IPS DF 19.7 (cell line): ENCODE data around the gene RMND1.

Experiments
- DNase-seq: peaks from one replicate; pipeline ENCODE4 v3.0.0-alpha.2; 2013; ENCODE audit warnings: low read depth, low spot score

RMND1 gene

GRCh38 chr6:151417477-151417876 is 34.4 kb downstream of the RMND1 start:
- no peak for DNase-seq

DNA sequence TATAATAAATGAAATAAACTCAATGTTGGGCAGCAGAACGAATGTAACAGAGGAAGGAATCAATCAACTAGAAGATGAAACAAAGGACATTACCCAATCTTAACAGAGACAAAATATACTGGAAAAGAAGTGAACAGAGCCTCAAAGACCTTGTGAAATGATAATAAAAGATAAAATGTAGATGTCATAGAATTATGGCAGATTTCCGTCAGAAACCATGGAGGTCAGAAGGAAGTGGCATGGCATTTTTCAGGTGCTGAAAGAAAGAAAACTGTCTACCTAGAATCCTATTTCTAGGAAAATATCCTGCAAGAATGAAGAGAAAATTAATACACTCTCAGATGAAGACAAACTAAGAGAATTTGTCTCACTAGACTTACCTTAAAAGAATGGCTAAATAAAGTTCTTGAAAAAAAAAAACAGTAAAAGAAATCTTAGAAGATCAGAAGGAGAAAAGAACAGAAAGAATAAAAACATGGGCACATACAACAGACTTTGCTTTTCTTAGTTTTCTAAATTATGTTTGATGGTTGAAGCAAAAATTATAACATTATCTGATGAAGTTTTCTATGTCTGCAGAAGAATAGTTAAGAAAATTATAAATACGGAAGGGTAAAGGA is 37.2 kb downstream of the RMND1 start:
- DNase-seq = no peak

GRCh38 chr6:151413372-151414145 is 38.4 kb downstream of the RMND1 start:
- no peak for DNase-seq

DNA sequence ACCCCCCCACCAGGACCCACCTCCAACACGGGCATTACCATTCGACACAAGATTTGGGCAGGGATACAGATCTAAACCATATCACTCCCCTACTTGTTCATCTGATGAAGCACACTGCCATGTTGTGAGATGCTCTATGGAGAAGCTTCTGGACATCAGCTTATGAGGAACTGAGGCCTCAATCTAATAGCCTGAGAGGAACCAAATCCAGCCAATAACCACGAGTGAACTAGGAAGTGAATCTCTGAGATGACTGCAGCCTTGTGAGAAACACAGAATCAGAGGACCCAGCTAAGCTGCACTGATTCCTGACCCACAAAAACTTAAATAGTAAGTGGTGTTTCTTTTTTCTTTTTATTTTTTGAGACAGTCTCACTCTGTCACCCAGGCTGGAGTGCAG is 39.0 kb downstream of the RMND1 start:
- DNase-seq = no peak

GRCh38 chr6:151409679-151410078 is 42.2 kb downstream of the RMND1 start:
- no peak for DNase-seq

DNA sequence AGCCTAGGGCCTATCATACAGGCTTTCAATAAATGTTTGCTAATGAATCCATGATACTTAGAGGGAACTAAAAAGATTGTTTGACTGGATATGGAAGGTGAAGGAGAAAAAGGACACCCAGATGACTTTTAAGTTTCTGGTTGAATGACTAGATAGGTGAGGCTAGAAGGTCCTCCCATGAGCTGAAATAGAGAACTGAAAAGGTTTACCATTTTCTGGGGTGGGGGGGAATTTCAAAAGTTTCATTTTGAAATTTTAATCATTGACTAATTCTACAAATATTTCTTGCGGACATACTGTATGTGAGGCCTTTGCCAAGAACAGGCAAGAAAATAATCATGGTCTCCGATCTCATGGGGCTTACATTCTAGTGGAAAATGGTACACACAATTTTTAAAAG is 42.7 kb downstream of the RMND1 start:
- no peak for DNase-seq

- DNase-seq = no peak
Measured at GRCh38 chr6:151408858-151409257, 43.1 kb downstream of the RMND1 start.

GRCh38 chr6:151403919-151404308 is 48.0 kb downstream of the RMND1 start:
- no peak for DNase-seq

GRCh38 chr6:151402228-151402627 is 49.7 kb downstream of the RMND1 start:
- DNase-seq = no peak

GRCh38 chr6:151400473-151400872 is 51.5 kb downstream of the RMND1 start:
- no peak for DNase-seq

DNA sequence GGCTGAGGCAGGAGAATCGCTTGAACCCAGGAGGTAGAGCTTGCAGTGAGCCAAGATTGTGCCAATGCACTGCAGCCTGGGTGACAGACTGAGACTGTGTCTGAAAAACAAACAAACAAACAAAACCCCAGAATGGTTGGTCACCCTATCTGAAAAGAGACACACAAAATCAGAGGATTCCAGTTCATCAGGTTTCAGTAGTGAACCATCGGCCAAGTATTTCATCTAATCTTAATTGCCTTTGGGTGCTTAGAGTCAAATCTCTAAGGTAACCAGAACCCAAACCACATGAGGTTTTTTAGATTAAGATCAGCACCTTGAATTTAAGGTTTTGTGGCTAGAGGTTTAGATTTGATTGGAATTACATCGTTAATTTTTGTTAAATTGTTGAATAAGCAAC is 52.2 kb downstream of the RMND1 start:
- DNase-seq = no peak

DNA sequence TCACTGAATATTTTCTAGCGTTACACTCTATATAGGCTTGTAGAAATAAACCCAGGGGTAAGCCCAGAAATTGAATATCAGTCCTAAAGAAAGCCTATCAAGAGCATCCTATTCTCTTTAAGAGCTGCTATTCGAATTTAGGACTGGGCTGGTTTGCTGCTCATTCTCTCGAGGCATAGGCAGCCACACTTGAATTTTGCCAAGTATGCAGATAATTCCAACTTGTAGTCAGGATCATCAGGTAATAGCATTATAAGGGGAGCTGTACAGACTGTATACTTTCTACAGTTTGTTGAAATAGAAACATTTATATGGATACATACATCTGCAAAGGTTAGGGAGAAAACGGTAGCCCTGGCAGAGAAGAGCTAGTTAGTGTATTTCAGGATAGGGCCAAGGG is 58.5 kb downstream of the RMND1 start:
- DNase-seq = no peak

- no peak for DNase-seq
Measured at GRCh38 chr6:151392427-151392826, 59.5 kb downstream of the RMND1 start.

DNA sequence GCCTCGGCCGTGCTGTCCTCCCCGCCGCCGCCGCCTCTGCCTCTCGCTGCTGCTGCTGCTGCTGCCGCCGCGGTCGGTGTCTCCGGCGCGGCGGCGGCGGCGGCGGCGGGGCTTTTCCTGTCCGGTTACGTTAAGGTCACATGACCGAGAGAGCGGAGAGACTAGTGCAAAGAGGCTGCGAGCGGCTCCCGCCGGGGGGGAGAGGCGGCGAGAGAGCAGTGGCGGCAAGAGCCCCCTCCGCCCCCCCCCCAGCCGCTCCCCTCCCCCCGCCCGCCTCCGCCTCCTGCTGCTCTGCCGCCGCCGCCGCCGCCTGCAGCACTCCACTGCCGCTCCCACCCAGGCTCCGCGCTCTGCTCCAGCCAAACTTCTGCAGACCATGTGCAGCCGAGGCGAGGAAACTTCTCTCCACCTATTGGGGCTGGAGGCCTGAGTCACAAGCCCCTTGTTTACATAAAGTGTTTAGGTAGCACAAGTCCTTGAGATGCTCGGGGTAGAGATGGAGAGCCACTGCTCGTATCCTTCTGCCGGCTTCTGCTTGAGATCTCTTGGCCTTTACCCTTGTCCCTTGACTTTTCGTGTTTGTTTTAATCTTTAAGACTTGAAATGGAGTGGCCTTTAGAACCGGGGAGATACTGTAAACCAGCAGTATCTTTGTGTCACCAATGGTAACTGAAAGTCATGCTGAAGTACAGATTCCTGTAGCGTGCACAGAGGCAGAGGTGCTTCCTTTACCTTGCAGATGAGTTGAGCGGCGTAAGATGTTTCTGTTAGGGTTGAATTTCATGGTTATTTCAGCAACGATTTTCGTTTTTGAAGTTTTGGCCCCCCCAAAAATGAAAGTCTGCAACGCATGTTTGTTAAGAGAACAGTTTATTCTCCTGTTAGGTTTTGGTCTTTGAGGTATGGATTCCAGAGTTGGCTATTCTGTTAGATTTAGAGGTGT is 60.2 kb downstream of the RMND1 start, which contains the start of gene ZBTB2:
Gene ZBTB2 (minus strand): TSS at position 89 of the 943 bp plus-strand sequence. CDS start 17,922 bp downstream, outside the sequence.
- DNase-seq = no peak

GRCh38 chr6:151390851-151391470 is 61.0 kb downstream of the RMND1 start:
- DNase-seq = no peak

- peak; percentile 85 for DNase-seq
Measured at GRCh38 chr6:151390276-151390850, 61.6 kb downstream of the RMND1 start.

- DNase-seq = no peak
Measured at GRCh38 chr6:151389618-151390275, 62.2 kb downstream of the RMND1 start.

DNA sequence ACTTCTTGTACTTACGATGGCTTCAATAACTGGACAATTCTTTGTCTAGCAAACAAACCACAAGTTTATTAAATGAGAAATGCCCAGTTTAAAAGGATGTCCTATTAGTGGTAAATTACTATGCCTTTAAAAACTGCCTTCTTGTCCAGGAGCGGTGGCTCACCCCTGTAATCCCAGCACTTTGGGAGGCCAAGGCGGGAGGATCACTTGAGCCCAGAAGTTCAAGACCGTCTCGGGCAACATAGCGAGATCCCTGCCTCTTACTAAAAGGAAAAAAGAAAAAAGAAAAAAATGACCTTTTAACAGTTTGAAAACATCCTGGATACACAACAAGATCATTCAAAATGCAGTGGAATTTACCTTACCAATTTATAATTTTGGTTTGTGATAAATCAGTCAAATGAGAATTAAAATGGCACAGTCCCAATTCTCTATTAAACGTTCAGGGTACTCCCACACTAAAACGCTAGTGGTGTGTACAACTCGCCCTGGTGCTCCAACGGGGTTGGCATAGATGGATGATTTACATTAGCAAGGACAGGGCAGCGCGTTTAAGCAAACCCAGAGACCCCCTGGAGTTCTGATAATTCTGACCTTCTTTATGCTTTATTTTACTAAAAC is 62.8 kb downstream of the RMND1 start:
- no peak for DNase-seq

- DNase-seq = no peak
Measured at GRCh38 chr6:151388236-151388635, 63.7 kb downstream of the RMND1 start.
